ENCODE measurements around the gene SMC6. TPM values are rescaled to one million over a fixed set of nuclear protein-coding genes. Genes with fewer than 3 reads are reported as not detected.

The SMC6 gene
- total RNA-seq, 1 donor from 2014 or later: 21.4 TPM

GRCh38 chr2:17620841-17621240 lies 132.8 kb downstream of the SMC6 start:
- TF ChIP-seq, protein P1, sequence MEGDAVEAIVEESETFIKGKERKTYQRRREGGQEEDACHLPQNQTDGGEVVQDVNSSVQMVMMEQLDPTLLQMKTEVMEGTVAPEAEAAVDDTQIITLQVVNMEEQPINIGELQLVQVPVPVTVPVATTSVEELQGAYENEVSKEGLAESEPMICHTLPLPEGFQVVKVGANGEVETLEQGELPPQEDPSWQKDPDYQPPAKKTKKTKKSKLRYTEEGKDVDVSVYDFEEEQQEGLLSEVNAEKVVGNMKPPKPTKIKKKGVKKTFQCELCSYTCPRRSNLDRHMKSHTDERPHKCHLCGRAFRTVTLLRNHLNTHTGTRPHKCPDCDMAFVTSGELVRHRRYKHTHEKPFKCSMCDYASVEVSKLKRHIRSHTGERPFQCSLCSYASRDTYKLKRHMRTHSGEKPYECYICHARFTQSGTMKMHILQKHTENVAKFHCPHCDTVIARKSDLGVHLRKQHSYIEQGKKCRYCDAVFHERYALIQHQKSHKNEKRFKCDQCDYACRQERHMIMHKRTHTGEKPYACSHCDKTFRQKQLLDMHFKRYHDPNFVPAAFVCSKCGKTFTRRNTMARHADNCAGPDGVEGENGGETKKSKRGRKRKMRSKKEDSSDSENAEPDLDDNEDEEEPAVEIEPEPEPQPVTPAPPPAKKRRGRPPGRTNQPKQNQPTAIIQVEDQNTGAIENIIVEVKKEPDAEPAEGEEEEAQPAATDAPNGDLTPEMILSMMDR (conservative IDR thresholded peaks at IDR 0.05; ENCODE audit: low read depth, low read length): no peak
- DNase-seq (ENCODE audit: low read depth): no peak
- H3K4me3 ChIP-seq (ENCODE audit: low read depth, low read length): no peak overlapping the region

- no peak overlapping the region for H3K4me3 ChIP-seq (ENCODE audit: low read depth, low read length)
- no peak for DNase-seq (ENCODE audit: low read depth)
- TF ChIP-seq, protein P1 (conservative IDR thresholded peaks at IDR 0.05; ENCODE audit: low read depth, low read length): no peak
Measured at GRCh38 chr2:17620280-17620679, 133.3 kb downstream of the SMC6 start.

GRCh38 chr2:17617955-17618354 lies 135.7 kb downstream of the SMC6 start:
- TF ChIP-seq, protein P1 (conservative IDR thresholded peaks at IDR 0.05; ENCODE audit: low read depth, low read length): no peak
- no peak overlapping the region for H3K4me3 ChIP-seq (ENCODE audit: low read depth, low read length)
- no peak for DNase-seq (ENCODE audit: low read depth)

- TF ChIP-seq, protein P1 (conservative IDR thresholded peaks at IDR 0.05; ENCODE audit: low read depth, low read length): no peak
- no peak for DNase-seq (ENCODE audit: low read depth)
Measured at GRCh38 chr2:17617516-17617915, 136.1 kb downstream of the SMC6 start.

GRCh38 chr2:17616405-17616804 lies 137.2 kb downstream of the SMC6 start:
- DNase-seq (ENCODE audit: low read depth): no peak
- no peak overlapping the region for H3K4me3 ChIP-seq (ENCODE audit: low read depth, low read length)
- TF ChIP-seq, protein P1 (conservative IDR thresholded peaks at IDR 0.05; ENCODE audit: low read depth, low read length): no peak

More at GRCh38 chr2:17617516-17617915, 136.1 kb downstream of the SMC6 start:
- no peak overlapping the region for H3K4me3 ChIP-seq (ENCODE audit: low read depth, low read length)

GRCh38 chr2:17615728-17616351 lies 137.8 kb downstream of the SMC6 start:
- no peak for DNase-seq (ENCODE audit: low read depth)
- no peak overlapping the region for H3K4me3 ChIP-seq (ENCODE audit: low read depth, low read length)
- TF ChIP-seq, protein P1 (conservative IDR thresholded peaks at IDR 0.05; ENCODE audit: low read depth, low read length): no peak

GRCh38 chr2:17615147-17615546 lies 138.5 kb downstream of the SMC6 start:
- no peak for DNase-seq (ENCODE audit: low read depth)
- H3K4me3 ChIP-seq (ENCODE audit: low read depth, low read length): no peak overlapping the region
- TF ChIP-seq, protein P1 (conservative IDR thresholded peaks at IDR 0.05; ENCODE audit: low read depth, low read length): no peak
